ENCODE measurements around the gene SETMAR.

Gene SETMAR

DNA sequence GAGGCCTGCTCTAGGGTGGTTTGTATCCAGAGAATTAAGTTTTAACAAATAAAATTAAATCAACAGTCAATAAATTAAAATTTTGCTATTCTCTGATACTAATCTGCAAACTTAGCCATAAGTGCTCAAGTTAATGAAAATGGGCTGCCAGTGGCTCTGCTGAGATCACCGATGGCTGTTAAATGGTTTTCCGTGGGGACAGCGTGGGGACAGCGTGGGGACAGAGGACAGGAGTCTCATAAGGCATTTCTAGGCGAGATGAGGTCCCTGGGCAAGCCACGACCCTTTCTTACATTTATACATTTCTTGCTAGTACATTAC, 53.0 kb downstream of the SETMAR start:
- no peak overlapping the region for H2BK15ac ChIP-seq (replicated peaks; ENCODE audit: low read depth)
- H3K4me1 ChIP-seq (ENCODE audit: control insufficient read depth, low read depth, low read length): no peaks in the 10 kb centered on the region
- H3K4ac ChIP-seq (ENCODE audit: low read depth, low read length): no peak overlapping the region
- no peaks in the 10 kb centered on the region for H3K79me1 ChIP-seq (ENCODE audit: low read length)
- no peak overlapping the region for H3K27ac ChIP-seq (ENCODE audit: low read depth, low read length)
- no peak overlapping the region for H3K9ac ChIP-seq (ENCODE audit: low read length)
- no peaks in the 10 kb centered on the region for H3K79me2 ChIP-seq (ENCODE audit: control insufficient read depth, insufficient read depth, low read length)
- no CpG with 5 or more reads among the region's 6 CpGs for WGBS (ENCODE audit: extremely low coverage, insufficient coverage, low lambda C conversion rate)
- H3K4me2 ChIP-seq (ENCODE audit: low read length): no peak overlapping the region
- no peak overlapping the region for H2AK5ac ChIP-seq (ENCODE audit: low read length)
- no peak overlapping the region for H2BK120ac ChIP-seq (ENCODE audit: low read depth, low read length)
- H3K56ac ChIP-seq (ENCODE audit: low read length): no peak overlapping the region
- no peaks in the 10 kb centered on the region for H3K27me3 ChIP-seq (ENCODE audit: insufficient read depth, low read length, poor library complexity)
- H3K23ac ChIP-seq (ENCODE audit: low read length): no peak overlapping the region
- no peak overlapping the region for H2BK5ac ChIP-seq (ENCODE audit: low read length)
- H3K18ac ChIP-seq (ENCODE audit: low read length): no peak overlapping the region
- H4K8ac ChIP-seq (ENCODE audit: low read depth, low read length): no peak overlapping the region
- H4K5ac ChIP-seq (ENCODE audit: low read length): no peak overlapping the region
- no peaks in the 10 kb centered on the region for H3K36me3 ChIP-seq (ENCODE audit: control insufficient read depth, insufficient read depth, low read length)
- no peak for DNase-seq
- no peak overlapping the region for H3K4me3 ChIP-seq (ENCODE audit: low read length)

- H3K36me3 ChIP-seq (ENCODE audit: control insufficient read depth, insufficient read depth, low read length): no peaks in the 10 kb centered on the region
- H3K4me3 ChIP-seq (ENCODE audit: low read length): no peak overlapping the region
- no peak overlapping the region for H3K18ac ChIP-seq (ENCODE audit: low read length)
- no peak overlapping the region for H3K4ac ChIP-seq (ENCODE audit: low read depth, low read length)
- H3K79me1 ChIP-seq (ENCODE audit: low read length): no peaks in the 10 kb centered on the region
- H3K4me1 ChIP-seq (ENCODE audit: control insufficient read depth, low read depth, low read length): no peaks in the 10 kb centered on the region
- no peaks in the 10 kb centered on the region for H3K79me2 ChIP-seq (ENCODE audit: control insufficient read depth, insufficient read depth, low read length)
- no peaks in the 10 kb centered on the region for H3K27me3 ChIP-seq (ENCODE audit: insufficient read depth, low read length, poor library complexity)
- no peak overlapping the region for H2BK5ac ChIP-seq (ENCODE audit: low read length)
- no peak overlapping the region for H2BK120ac ChIP-seq (ENCODE audit: low read depth, low read length)
- H3K4me2 ChIP-seq (ENCODE audit: low read length): no peak overlapping the region
- H3K23ac ChIP-seq (ENCODE audit: low read length): no peak overlapping the region
- H4K8ac ChIP-seq (ENCODE audit: low read depth, low read length): no peak overlapping the region
- H4K5ac ChIP-seq (ENCODE audit: low read length): no peak overlapping the region
- no peak overlapping the region for H3K56ac ChIP-seq (ENCODE audit: low read length)
- H2BK15ac ChIP-seq (replicated peaks; ENCODE audit: low read depth): no peak overlapping the region
- no peak overlapping the region for H2AK5ac ChIP-seq (ENCODE audit: low read length)
- no peak overlapping the region for H3K27ac ChIP-seq (ENCODE audit: low read depth, low read length)
- WGBS (ENCODE audit: extremely low coverage, insufficient coverage, low lambda C conversion rate): no CpG with 5 or more reads among the region's 10 CpGs
- no peak for DNase-seq
- no peak overlapping the region for H3K9ac ChIP-seq (ENCODE audit: low read length)
Observed at GRCh38 chr3:4356546-4357410, 53.6 kb downstream of the SETMAR start.

DNA sequence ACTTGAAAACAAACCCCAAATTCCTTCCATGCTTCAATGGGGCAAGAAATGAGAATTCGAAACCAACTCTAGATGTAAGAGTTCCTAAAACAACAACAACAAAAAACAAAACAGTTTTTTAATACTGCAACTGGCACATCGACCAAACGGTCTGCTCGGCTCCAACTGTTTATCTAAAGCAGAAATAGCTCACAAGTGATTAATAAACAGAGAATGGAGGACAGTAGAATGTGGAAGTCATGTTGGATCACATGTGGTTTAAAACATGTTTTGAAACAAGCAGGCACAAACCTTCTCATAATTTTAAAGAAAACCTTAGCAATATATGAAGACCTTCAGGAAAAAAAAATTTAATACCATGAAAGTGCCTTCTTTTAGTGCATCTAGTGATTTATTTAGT, 55.1 kb downstream of the SETMAR start:
- Histone ChIP-seq H3K4ac (ENCODE audit: low read depth, low read length) (no peak overlapping the region), H3K4me2 (ENCODE audit: low read length) (no peak overlapping the region)
- no CpG with 5 or more reads among the region's 4 CpGs for WGBS (ENCODE audit: extremely low coverage, insufficient coverage, low lambda C conversion rate)

GRCh38 chr3:4359805-4360502, 56.8 kb downstream of the SETMAR start:
- Histone ChIP-seq H2BK120ac (ENCODE audit: low read depth, low read length) (no peak overlapping the region), H4K5ac (ENCODE audit: low read length) (no peak overlapping the region), H3K36me3 (ENCODE audit: control insufficient read depth, insufficient read depth, low read length) (no peaks in the 10 kb centered on the region), H2AK5ac (ENCODE audit: low read length) (no peak overlapping the region), H3K27me3 (ENCODE audit: insufficient read depth, low read length, poor library complexity) (no peaks in the 10 kb centered on the region), H3K23ac (ENCODE audit: low read length) (no peak overlapping the region), H3K4me2 (ENCODE audit: low read length) (no peak overlapping the region), H2BK15ac (replicated peaks; ENCODE audit: low read depth) (no peak overlapping the region), H3K4me1 (ENCODE audit: control insufficient read depth, low read depth, low read length) (no peaks in the 10 kb centered on the region), H3K79me1 (ENCODE audit: low read length) (no peaks in the 10 kb centered on the region), H3K4me3 (ENCODE audit: low read length) (no peak overlapping the region), H3K9ac (ENCODE audit: low read length) (no peak overlapping the region), H3K18ac (ENCODE audit: low read length) (no peak overlapping the region), H3K27ac (ENCODE audit: low read depth, low read length) (no peak overlapping the region), H4K8ac (ENCODE audit: low read depth, low read length) (no peak overlapping the region), H3K79me2 (ENCODE audit: control insufficient read depth, insufficient read depth, low read length) (no peaks in the 10 kb centered on the region), H2BK5ac (ENCODE audit: low read length) (no peak overlapping the region), H3K4ac (ENCODE audit: low read depth, low read length) (no peak overlapping the region), H3K56ac (ENCODE audit: low read length) (no peak overlapping the region)
- DNase-seq: no peak
- WGBS (ENCODE audit: extremely low coverage, insufficient coverage, low lambda C conversion rate): no CpG with 5 or more reads among the region's 12 CpGs

More for the DNA sequence above, 55.1 kb downstream of the SETMAR start:
- Histone ChIP-seq H2BK120ac (ENCODE audit: low read depth, low read length) (no peak overlapping the region), H3K18ac (ENCODE audit: low read length) (no peak overlapping the region), H3K27me3 (ENCODE audit: insufficient read depth, low read length, poor library complexity) (no peaks in the 10 kb centered on the region), H4K5ac (ENCODE audit: low read length) (no peak overlapping the region), H2BK15ac (replicated peaks; ENCODE audit: low read depth) (no peak overlapping the region), H3K4me1 (ENCODE audit: control insufficient read depth, low read depth, low read length) (no peaks in the 10 kb centered on the region), H2BK5ac (ENCODE audit: low read length) (no peak overlapping the region), H3K23ac (ENCODE audit: low read length) (no peak overlapping the region), H3K9ac (ENCODE audit: low read length) (no peak overlapping the region), H2AK5ac (ENCODE audit: low read length) (no peak overlapping the region), H3K27ac (ENCODE audit: low read depth, low read length) (no peak overlapping the region), H3K79me2 (ENCODE audit: control insufficient read depth, insufficient read depth, low read length) (no peaks in the 10 kb centered on the region), H3K4me3 (ENCODE audit: low read length) (no peak overlapping the region), H3K36me3 (ENCODE audit: control insufficient read depth, insufficient read depth, low read length) (no peaks in the 10 kb centered on the region), H3K79me1 (ENCODE audit: low read length) (no peaks in the 10 kb centered on the region), H3K56ac (ENCODE audit: low read length) (no peak overlapping the region), H4K8ac (ENCODE audit: low read depth, low read length) (no peak overlapping the region)
- no peak for DNase-seq

- no peak overlapping the region for H3K4ac ChIP-seq (ENCODE audit: low read depth, low read length)
- no CpG with 5 or more reads among the region's 6 CpGs for WGBS (ENCODE audit: extremely low coverage, insufficient coverage, low lambda C conversion rate)
- H3K79me1 ChIP-seq (ENCODE audit: low read length): no peaks in the 10 kb centered on the region
- DNase-seq: no peak
- no peaks in the 10 kb centered on the region for H3K4me1 ChIP-seq (ENCODE audit: control insufficient read depth, low read depth, low read length)
- no peak overlapping the region for H4K8ac ChIP-seq (ENCODE audit: low read depth, low read length)
- H2BK5ac ChIP-seq (ENCODE audit: low read length): no peak overlapping the region
- H3K9ac ChIP-seq (ENCODE audit: low read length): no peak overlapping the region
- no peak overlapping the region for H4K5ac ChIP-seq (ENCODE audit: low read length)
- no peaks in the 10 kb centered on the region for H3K27me3 ChIP-seq (ENCODE audit: insufficient read depth, low read length, poor library complexity)
- no peaks in the 10 kb centered on the region for H3K79me2 ChIP-seq (ENCODE audit: control insufficient read depth, insufficient read depth, low read length)
- no peak overlapping the region for H3K4me3 ChIP-seq (ENCODE audit: low read length)
- no peak overlapping the region for H2BK15ac ChIP-seq (replicated peaks; ENCODE audit: low read depth)
- no peak overlapping the region for H3K56ac ChIP-seq (ENCODE audit: low read length)
- H3K4me2 ChIP-seq (ENCODE audit: low read length): no peak overlapping the region
- no peak overlapping the region for H3K23ac ChIP-seq (ENCODE audit: low read length)
- no peak overlapping the region for H2AK5ac ChIP-seq (ENCODE audit: low read length)
- no peaks in the 10 kb centered on the region for H3K36me3 ChIP-seq (ENCODE audit: control insufficient read depth, insufficient read depth, low read length)
- H2BK120ac ChIP-seq (ENCODE audit: low read depth, low read length): no peak overlapping the region
- no peak overlapping the region for H3K18ac ChIP-seq (ENCODE audit: low read length)
- H3K27ac ChIP-seq (ENCODE audit: low read depth, low read length): no peak overlapping the region
Observed at GRCh38 chr3:4360817-4361216, 57.6 kb downstream of the SETMAR start.
